ENCODE results near the gene RMI2.
"Not testable (repeated sequence)": the region's sequence is repeated elsewhere in the genome, so short reads cannot be mapped to it uniquely, and the experiment has no call there.

Gene RMI2

DNA sequence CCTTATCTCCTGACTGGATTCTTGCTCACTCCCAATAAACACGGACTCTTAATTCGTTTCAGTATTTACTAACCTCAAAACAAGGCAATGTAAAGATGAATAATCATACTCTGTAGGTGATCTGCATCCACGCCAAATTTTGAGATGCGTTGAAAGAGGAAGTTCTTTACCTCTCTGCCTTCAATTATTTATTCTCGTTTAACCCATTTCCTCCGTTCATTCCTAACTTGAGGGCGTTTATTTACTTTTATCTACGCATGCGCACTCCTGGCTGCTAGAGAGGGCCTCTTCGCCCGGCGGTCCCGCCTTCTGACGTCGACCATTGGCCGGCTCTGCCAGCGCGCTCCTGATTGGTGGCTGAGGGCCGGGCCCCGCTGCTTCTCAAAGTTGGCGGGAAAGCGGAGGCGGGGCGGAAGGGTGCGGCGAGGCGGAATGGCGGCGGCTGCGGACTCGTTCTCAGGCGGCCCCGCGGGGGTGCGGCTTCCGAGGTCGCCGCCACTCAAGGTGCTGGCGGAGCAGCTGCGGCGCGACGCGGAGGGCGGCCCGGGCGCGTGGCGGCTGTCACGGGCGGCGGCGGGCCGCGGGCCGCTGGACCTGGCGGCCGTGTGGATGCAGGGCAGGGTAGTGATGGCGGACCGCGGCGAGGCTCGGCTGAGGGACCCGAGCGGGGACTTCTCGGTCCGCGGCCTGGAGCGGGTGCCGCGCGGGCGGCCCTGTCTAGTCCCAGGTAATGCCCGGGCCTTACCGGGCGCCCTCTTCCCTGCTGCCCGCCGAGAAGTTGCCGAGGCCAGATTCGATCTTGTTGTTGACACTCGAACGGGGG lies at the start of gene RMI2:
Gene RMI2, plus strand, starts transcription at position 420 of the 823 bp plus-strand sequence. Its CDS starts 13 bp downstream, at position 433.
- Mint-ChIP-seq H3K27me3 (no peaks in the 10 kb centered on the region), H3K27ac (peak within 1 kb of the TSS; percentile 88), H3K36me3 (ENCODE audit: low read depth) (peaks cover 3% of the 10 kb centered on the region), H3K4me1 (peaks cover 35% of the 10 kb centered on the region), H3K4me3 (peak within 1 kb of the TSS; percentile 88), H3K9me3 (no peaks in the 10 kb centered on the region)
- ATAC-seq (peak; percentile 96), DNase-seq (peak; percentile 98)

DNA sequence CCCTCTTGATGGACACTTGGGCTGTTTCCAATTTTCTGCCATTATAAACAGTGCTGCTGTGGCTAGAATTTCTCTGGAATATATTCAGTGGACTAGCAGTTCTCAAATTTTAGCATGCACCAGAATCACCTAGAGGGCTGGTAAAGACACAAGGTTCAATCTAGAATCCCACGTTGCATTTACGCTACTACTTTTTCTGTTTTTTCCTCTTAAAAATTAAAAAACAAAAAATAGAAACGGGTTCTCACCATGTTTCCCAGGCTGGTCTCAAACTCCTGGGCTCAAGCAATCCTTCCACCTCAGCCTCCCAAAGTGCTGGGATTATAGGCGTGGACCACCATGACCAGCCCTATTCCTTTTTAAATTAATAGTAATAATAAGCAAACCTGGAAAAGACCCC lies 49.6 kb upstream of the RMI2 start:
- ATAC-seq: no peak
- H3K27me3 Mint-ChIP-seq: peaks cover 12% of the 10 kb centered on the region
- no peak overlapping the region for H3K4me3 Mint-ChIP-seq
- no peaks in the 10 kb centered on the region for H3K9me3 Mint-ChIP-seq
- H3K27ac Mint-ChIP-seq: no peak overlapping the region
- H3K4me1 Mint-ChIP-seq: peaks cover 51% of the 10 kb centered on the region
- H3K36me3 Mint-ChIP-seq (ENCODE audit: low read depth): no peaks in the 10 kb centered on the region
- DNase-seq: no peak

DNA sequence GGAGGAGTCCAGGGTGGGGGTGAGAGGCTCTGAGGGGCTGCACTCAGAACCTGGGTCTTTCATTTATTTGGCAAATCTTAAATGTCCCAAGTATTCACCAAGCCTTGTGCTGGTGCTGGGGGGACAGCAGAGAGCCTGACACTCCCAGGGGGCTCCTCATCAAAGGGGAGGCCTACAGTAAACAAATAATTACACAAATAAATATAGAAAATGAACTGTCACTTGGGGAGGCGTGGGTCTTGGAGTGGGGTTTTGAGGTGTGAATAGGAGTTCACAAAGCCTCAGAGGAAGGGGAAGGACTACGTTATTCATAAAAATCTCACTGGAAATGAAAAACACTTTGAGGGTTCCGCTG lies 48.9 kb upstream of the RMI2 start:
- Mint-ChIP-seq H3K27me3 (peaks cover 11% of the 10 kb centered on the region), H3K27ac (no peak overlapping the region), H3K9me3 (no peaks in the 10 kb centered on the region), H3K4me3 (no peak overlapping the region), H3K36me3 (ENCODE audit: low read depth) (no peaks in the 10 kb centered on the region), H3K4me1 (peaks cover 51% of the 10 kb centered on the region)
- DNase-seq (no peak), ATAC-seq (no peak)

DNA sequence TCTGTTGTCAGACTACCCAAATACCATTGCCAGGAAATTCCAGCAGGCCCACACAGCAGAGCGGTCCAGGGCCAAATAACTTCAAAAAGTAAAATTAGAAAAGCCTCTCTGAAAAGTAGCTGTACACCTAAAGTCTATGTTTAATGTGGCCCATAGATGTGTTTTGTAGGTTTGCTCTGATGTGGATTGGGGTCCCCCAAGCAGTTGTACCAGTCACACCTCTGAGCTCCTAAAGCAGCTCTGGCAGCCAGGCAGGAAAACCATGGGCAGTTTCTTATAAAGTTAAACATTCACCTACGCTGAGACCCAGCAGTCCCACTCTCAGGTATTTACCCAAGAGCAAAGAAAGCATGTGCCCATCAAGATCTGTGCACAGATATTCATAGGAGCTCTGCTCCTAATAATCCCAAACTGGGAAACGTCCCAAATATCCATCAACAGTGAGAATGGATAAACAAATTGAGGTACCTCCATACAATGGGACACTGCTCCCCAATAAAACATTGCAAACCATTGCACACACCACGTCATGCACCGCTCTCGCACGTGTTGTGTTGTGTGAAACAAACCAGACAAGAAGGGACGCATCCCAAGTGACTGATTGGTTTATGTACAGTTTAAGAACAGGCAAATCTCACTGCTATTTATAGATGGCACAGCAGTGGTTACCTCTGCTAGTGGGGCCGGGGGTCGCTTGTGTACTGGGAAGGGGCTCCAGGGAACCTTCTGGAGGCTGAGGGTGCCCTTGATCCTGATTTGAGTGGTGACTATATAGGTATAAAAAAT lies 48.4 kb upstream of the RMI2 start:
- ATAC-seq (no peak), DNase-seq (no peak)
- H3K4me3 Mint-ChIP-seq: peak overlapping the region; percentile 54
- no peaks in the 10 kb centered on the region for H3K36me3 Mint-ChIP-seq (ENCODE audit: low read depth)
- H3K27me3 Mint-ChIP-seq: peaks cover 8% of the 10 kb centered on the region
- no peaks in the 10 kb centered on the region for H3K9me3 Mint-ChIP-seq
- peaks cover 51% of the 10 kb centered on the region for H3K4me1 Mint-ChIP-seq
- H3K27ac Mint-ChIP-seq: peak overlapping the region; percentile 50

DNA sequence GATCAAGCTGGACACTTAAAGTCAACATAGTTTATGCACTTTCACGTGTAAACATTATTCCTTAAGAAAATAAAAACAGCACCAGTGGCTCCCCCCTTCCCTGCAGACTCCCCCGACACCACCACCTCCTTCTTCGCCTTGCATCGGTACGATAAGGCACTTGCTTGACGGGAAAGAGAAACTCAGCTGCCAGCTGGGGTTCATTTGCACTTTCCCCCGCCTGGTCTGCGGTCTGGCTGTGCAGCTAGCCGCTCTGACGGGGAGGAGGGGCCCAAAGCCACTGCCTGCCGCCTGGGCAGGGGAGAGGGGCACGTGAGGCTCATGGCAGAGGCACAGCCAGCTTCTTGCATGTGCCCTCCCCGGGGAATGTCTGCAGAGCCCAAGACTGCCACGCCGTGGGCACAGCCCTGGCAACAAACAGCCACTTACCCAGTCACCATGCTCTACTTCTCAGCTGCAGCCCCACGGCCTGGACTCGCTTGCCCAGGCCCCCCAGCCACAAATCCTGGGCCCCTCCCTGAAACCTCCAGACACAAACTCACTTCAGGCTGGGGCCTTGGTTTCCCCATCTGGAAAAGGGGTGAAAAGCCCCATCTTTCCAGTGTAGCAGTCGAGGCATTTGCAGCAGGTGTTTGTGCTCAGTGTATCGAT lies 47.6 kb upstream of the RMI2 start:
- DNase-seq (peak; percentile 75), ATAC-seq (peak; percentile 84)
- H3K36me3 Mint-ChIP-seq (ENCODE audit: low read depth): no peaks in the 10 kb centered on the region
- peak overlapping the region; percentile 50 for H3K27ac Mint-ChIP-seq
- peaks cover 51% of the 10 kb centered on the region for H3K4me1 Mint-ChIP-seq
- peak overlapping the region; percentile 54 for H3K4me3 Mint-ChIP-seq
- H3K27me3 Mint-ChIP-seq: peaks cover 5% of the 10 kb centered on the region
- no peaks in the 10 kb centered on the region for H3K9me3 Mint-ChIP-seq

DNA sequence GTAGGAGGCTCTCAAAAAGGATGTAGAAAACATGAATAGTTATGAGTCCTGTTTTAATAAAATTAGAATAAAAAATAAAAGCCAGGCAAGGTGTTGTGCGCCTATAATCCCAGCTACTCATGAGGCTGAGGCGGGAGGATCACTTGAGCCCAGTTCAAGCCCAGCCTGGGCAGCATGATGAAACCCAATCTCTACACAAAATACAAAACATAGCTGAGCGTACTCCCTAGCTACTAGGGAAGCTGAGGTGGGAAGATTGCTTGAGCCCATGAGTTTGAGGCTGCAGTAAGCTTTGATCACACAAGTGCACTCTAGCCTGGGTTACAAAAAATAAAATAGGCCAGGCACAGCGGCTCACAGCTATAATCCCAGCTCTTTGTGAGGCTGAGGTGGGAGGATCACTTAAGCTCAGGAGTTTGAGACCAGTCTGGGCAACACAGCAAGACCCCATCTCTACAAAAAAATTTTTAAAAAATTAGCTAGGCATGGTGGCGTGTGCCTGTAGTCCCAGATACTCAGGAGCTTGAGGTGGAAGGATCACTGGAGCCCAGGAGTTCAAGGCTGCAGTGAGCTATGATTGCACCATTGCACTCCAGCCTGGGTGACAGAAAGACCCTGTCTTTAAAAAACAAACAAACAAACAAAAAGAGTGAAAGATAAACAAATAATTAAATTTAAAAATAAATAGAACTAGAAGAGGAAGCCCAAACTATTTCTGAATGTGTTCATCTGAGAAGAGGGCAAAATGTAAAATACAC lies 46.9 kb upstream of the RMI2 start:
- H3K4me1 Mint-ChIP-seq: peaks cover 47% of the 10 kb centered on the region
- H3K9me3 Mint-ChIP-seq: no peaks in the 10 kb centered on the region
- ATAC-seq (no peak), DNase-seq (no peak)
- no peaks in the 10 kb centered on the region for H3K36me3 Mint-ChIP-seq (ENCODE audit: low read depth)
- H3K4me3 Mint-ChIP-seq: no peak overlapping the region
- peak overlapping the region; percentile 46 for H3K27ac Mint-ChIP-seq
- H3K27me3 Mint-ChIP-seq: peaks cover 5% of the 10 kb centered on the region

DNA sequence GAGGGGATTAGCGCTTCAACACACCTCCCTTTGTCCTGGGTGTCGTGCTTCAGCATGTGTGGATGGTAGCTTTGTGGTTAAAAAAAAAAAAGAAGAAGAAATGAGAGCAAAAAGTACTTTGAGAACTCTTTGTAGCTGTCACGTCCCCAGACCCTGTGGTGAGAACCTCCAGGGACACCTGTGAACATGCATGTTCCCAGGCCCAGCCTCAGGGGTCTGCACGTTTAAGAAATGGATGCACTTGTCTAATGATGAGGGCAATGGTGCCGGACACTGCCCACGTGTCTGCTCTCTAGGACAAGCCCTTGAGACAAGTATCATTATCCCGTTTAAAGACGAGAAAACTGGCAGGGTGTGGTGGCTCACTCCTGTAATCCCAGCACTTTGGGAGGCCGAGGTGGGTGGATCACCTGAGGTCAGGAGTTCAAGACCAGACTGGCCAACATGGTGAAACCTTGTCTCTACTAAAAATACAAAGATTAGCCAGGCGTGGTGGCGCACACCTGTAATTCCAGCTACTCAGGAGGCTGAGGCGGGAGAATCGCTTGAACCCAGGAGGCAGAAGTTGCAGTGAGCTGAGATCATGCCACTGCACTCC lies 46.2 kb upstream of the RMI2 start:
- not testable (repeated sequence) for H3K4me3 Mint-ChIP-seq; H3K27me3 Mint-ChIP-seq; ATAC-seq; H3K9me3 Mint-ChIP-seq; DNase-seq; H3K36me3 Mint-ChIP-seq (ENCODE audit: low read depth)
- Mint-ChIP-seq H3K4me1 (peaks cover 42% of the 10 kb centered on the region), H3K27ac (peak overlapping the region; percentile 46)

DNA sequence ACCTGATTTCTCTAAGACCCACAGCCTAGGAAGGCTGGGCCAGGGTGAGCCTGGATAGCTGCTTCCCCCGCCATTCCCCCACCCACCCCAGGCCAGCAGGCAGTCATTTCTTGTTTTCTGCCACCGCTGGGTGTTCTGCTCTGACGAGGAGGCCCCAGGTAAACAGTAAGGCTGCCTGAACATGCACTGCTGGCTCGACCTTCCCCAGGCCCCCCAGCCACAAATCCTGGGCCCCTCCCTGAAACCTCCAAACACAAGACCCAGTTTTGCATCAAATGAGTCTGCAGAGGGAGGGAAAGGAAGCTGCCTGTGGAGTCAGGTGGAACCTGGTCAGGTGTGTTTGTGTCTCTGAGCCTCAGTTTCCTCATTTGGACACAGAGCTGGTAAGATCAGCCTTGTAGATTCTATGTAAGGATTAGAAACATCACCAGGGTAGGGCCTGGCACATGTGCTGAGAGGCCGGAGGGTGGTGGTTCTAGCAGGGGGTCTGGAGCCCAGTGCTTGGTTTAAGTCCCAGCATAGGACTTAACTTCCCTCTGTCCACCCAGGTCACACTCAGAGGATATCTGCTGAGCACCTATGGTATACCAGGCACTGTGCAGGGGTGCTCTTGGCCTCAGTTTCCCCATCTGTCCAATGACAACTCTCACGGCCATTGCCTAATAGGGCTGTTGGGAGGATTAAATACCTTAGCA lies 45.2 kb upstream of the RMI2 start:
- H3K9me3 Mint-ChIP-seq: no peaks in the 10 kb centered on the region
- DNase-seq (no peak), ATAC-seq (no peak)
- peaks cover 1% of the 10 kb centered on the region for H3K27me3 Mint-ChIP-seq
- H3K4me1 Mint-ChIP-seq: peaks cover 37% of the 10 kb centered on the region
- no peak overlapping the region for H3K27ac Mint-ChIP-seq
- no peaks in the 10 kb centered on the region for H3K36me3 Mint-ChIP-seq (ENCODE audit: low read depth)
- H3K4me3 Mint-ChIP-seq: no peak overlapping the region

DNA sequence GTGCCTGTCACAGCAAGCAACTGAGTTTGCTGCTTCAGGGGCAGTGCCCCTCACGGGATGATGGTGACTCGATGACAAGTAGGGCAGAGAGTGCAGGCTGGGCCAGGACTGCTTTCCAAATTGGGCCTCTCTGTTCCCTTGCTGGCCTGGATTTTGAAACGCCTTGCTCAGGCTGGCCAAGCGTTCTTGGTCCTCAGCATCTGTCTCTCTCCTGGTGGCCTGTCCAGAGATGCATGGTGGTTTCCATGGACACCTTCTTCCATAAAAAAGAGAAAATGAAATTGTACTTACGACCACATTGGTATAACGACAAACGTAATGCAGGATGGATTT lies 44.7 kb upstream of the RMI2 start:
- Mint-ChIP-seq H3K4me1 (peaks cover 35% of the 10 kb centered on the region), H3K4me3 (no peak overlapping the region), H3K36me3 (ENCODE audit: low read depth) (no peaks in the 10 kb centered on the region), H3K9me3 (no peaks in the 10 kb centered on the region), H3K27me3 (peaks cover 1% of the 10 kb centered on the region), H3K27ac (no peak overlapping the region)
- ATAC-seq: no peak
- DNase-seq: no peak

DNA sequence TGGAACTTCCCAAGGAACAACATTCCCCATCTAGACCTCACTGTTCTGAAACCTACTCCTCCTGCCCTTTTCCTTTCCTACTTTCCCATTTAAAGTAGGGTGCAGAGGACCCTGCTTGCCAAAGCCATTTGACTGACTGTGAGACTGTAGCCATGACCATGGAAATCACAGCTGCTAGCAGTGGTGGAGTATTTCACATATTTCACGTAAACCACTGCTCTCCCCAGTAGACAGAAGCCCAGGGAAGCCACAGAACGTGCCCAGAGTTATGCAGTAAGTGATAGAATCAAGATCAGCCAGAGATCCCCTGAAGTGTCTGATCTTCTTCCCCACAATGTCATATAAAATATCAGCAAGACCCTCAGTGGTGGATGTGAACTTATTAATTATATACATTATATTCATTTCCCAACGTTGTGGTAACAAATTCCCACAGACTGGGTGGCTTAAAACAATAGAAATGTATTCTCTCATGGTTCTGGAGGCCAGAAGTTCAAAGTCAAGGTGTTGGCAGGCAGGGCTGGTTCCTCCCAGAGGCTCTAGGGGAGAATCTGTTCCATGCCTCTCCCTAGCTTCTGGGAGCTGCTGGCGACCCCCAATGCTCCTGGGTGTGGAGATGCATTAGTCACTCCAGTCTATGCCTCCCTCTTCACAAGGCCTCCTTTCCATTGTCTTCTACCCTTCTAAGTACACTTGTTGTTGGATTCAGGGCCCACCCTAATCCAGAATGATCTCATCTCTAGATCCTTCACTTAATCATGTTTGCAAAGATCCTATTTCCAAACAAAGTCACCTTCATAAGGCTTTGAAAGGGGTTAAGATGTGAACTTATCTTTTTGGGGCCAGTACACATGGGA lies 43.4 kb upstream of the RMI2 start:
- DNase-seq: no peak
- Mint-ChIP-seq H3K27me3 (peaks cover 1% of the 10 kb centered on the region), H3K9me3 (no peaks in the 10 kb centered on the region), H3K4me1 (peaks cover 25% of the 10 kb centered on the region), H3K4me3 (no peak overlapping the region), H3K36me3 (ENCODE audit: low read depth) (no peaks in the 10 kb centered on the region), H3K27ac (no peak overlapping the region)
- no peak for ATAC-seq

DNA sequence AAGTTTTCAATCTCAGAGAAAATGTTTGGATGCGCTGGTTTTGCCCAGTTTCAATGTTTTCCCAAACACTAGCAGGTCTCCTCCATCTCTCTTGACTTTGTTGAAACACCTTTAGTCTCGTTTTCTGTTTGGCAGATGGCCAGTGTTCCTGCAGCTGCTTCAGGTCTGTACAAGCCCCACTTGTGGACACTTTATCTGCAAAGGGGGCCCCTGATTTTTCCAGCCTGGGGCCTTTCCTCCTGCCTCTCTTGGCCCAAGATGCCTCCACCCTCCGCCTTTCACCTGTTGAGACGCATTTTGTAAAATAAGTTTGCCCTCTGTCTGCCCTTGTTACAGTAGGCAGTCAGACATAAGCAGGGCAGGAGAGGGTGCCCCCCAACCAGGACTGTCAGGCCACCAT lies 42.3 kb upstream of the RMI2 start:
- no peak for ATAC-seq

DNA sequence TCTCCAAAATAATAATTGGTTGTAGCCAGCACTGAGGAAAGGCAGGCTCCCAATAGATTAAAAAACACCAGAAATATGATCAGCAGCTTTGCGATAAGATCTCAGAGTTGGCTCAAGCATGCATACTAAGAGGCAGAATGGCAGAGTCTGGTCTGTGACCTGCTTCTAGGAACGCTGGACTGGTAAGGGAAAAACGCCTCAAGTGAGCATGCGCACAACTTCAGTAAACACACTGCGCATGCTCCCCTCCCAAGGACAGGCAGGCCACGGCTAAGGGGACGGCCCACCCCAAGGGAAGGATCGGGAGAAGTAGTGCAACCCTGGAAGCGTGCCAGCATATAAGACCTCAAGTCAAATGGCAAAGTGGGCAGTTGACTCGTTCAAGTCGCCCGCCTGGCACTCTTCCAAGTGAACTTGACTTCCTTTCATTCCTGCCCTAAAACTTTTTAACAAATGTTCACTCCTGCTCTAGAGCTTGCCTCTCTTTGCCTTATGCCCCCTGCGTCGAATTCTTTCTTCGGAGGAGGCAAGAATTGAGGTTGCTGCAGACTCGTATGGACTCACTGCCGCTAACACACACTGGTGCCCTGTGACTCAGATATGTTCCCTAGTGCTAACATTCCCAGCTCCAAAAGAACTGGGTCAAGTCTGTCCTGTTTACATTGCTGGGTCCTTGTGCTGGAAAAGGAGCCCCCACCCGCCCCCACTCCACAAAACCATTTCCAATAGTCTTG lies 41.7 kb upstream of the RMI2 start:
- peaks cover 17% of the 10 kb centered on the region for H3K4me1 Mint-ChIP-seq
- H3K9me3 Mint-ChIP-seq: no peaks in the 10 kb centered on the region
- ATAC-seq (no peak), DNase-seq (no peak)
- no peaks in the 10 kb centered on the region for H3K36me3 Mint-ChIP-seq (ENCODE audit: low read depth)
- H3K27ac Mint-ChIP-seq: no peak overlapping the region
- peaks cover under 1% of the 10 kb centered on the region for H3K27me3 Mint-ChIP-seq
- no peak overlapping the region for H3K4me3 Mint-ChIP-seq

More for the DNA sequence above, 42.3 kb upstream of the RMI2 start:
- no peak overlapping the region for H3K4me3 Mint-ChIP-seq
- no peaks in the 10 kb centered on the region for H3K36me3 Mint-ChIP-seq (ENCODE audit: low read depth)
- no peak for DNase-seq
- H3K9me3 Mint-ChIP-seq: no peaks in the 10 kb centered on the region
- H3K27ac Mint-ChIP-seq: no peak overlapping the region
- H3K4me1 Mint-ChIP-seq: peaks cover 18% of the 10 kb centered on the region
- H3K27me3 Mint-ChIP-seq: peaks cover 1% of the 10 kb centered on the region

All from activated naive CD8-positive, alpha-beta T cell treated with anti-CD3 and anti-CD28 coated beads, Interleukin-2, amount 50 U/mL, for 24 hours (primary cell).